ENCODE results near the gene LIG4. TPM values are rescaled to one million over a fixed set of nuclear protein-coding genes. Genes with fewer than 3 reads are reported as not detected.
A peak's percentile ranks its signal among the peaks of the same experiment; 100 is the strongest.

The LIG4 gene
- total and polyA plus RNA-seq, 9 of the 15 experiments (the other 6 are each of a cell fraction or from before 2014, with no cell fraction given) = 1.5 to 7.8 (median 5.1) TPM

GRCh38 chr13:108263621-108264355, 48.5 kb upstream of the LIG4 start:
- no peak for ATAC-seq

GRCh38 chr13:108257248-108257647, 41.9 kb upstream of the LIG4 start:
- in situ Hi-C loops (cut with MboI) (no loop called here), intact Hi-C loops (cut with micrococcal nuclease) (no loop called here)
- ATAC-seq (no peak), FAIRE-seq (no peak), DNase-seq (ENCODE audit: extremely low read depth in 1 of 4, low spot score in 3 of 4) (no peak)
- Histone ChIP-seq H3K27me3 (ENCODE audit: control insufficient read depth in 2 of 2, insufficient read depth in 2 of 2, low read length in 2 of 2) (no peaks in the 10 kb centered on the region), H3K4me2 (ENCODE audit: insufficient read depth, low read length) (no peak overlapping the region), H3K9ac (ENCODE audit: insufficient read depth in 1 of 2, low read depth in 2 of 2, low read length in 2 of 2) (no peak overlapping the region), H3K4me3 (no peak overlapping the region), H3K79me2 (ENCODE audit: control insufficient read depth, insufficient read depth, low read length) (no peaks in the 10 kb centered on the region), H2AFZ (ENCODE audit: low read depth, low read length) (no peak overlapping the region), H3K36me3 (ENCODE audit: control insufficient read depth, insufficient read depth, low read length) (no peaks in the 10 kb centered on the region), H3K9me3 (replicated peaks; ENCODE audit: control insufficient read depth, insufficient read depth, low read depth, low read length) (no peaks in the 10 kb centered on the region), H3K27ac (ENCODE audit: extremely low read depth, low read depth, low read length) (no peak overlapping the region), H3K9me1 (ENCODE audit: control insufficient read depth, insufficient read depth, low read length) (no peaks in the 10 kb centered on the region), H3K4me1 (replicated peaks in 1 of 2; ENCODE audit: control insufficient read depth in 2 of 2, insufficient read depth in 2 of 2, low read length in 2 of 2) (no peaks in the 10 kb centered on the region), H4K20me1 (replicated peaks; ENCODE audit: control insufficient read depth, insufficient read depth, low read length) (no peaks in the 10 kb centered on the region)
- ChIA-PET POLR2A (no interaction called here), CTCF (ENCODE audit: low intra/inter-chr PET ratio) (no interaction called here)
- BruUV-seq (replicated peaks) = no TSS peak
- 0% methylated on average over 2 of the region's 2 CpGs for WGBS (ENCODE audit: insufficient coverage, low coverage, missing lambda C conversion rate)
- TF ChIP-seq CBFA2T3 (IDR thresholded peaks at IDR 0.05) = 0 out of 2 replicates have a peak, but pooled peaks have one; percentile 24
- TF ChIP-seq TCF3 (CRISPR knock-in tag; IDR thresholded peaks at IDR 0.05) = peak; percentile 49; the same call in 1 of the 2 replicates
- TF ChIP-seq MEIS2 (IDR thresholded peaks at IDR 0.05; ENCODE audit: partially characterized antibody) = peak; percentile 85
- TF ChIP-seq PYGO2 (tag; IDR thresholded peaks at IDR 0.05) = no peak
- TF ChIP-seq SMARCE1 (IDR thresholded peaks at IDR 0.05) = peak; percentile 48; the same call in 1 of the 2 replicates
- TF ChIP-seq PBX2 (CRISPR knock-in tag; IDR thresholded peaks at IDR 0.05; ENCODE audit: low read depth) = no peak
- peak; percentile 63 for TF ChIP-seq PBX2 (tag; conservative IDR thresholded peaks at IDR 0.05; ENCODE audit: low read depth)
- TF ChIP-seq TAL1 (IDR thresholded peaks at IDR 0.05) = peak; percentile 52
- peak; percentile 50; the same call in 1 of the 2 replicates for TF ChIP-seq TEAD4 (IDR thresholded peaks at IDR 0.05; ENCODE audit: low read length)
- TF ChIP-seq TEAD4 (CRISPR knock-in tag; IDR thresholded peaks at IDR 0.05; ENCODE audit: borderline replicate concordance) = no peak
- no peak for TF ChIP-seq SLC30A9 (CRISPR knock-in tag; IDR thresholded peaks at IDR 0.05)
- TF ChIP-seq PTTG1 (tag; IDR thresholded peaks at IDR 0.05; ENCODE audit: low read depth) = no peak
- TF ChIP-seq SOX6 (IDR thresholded peaks at IDR 0.05) = peak; percentile 34; the same call in 1 of the 2 replicates
- TF ChIP-seq ARID1B (IDR thresholded peaks at IDR 0.05) = peak; percentile 66
- TF ChIP-seq ZFX (CRISPR knock-in tag; IDR thresholded peaks at IDR 0.05) = no peak

More at GRCh38 chr13:108263621-108264355, 48.5 kb upstream of the LIG4 start:
- Histone ChIP-seq H3K4me3 (no peak overlapping the region), H3K9ac (ENCODE audit: insufficient read depth in 1 of 2, low read depth in 2 of 2, low read length in 2 of 2) (no peak overlapping the region), H2AFZ (ENCODE audit: low read depth, low read length) (no peak overlapping the region), H4K20me1 (replicated peaks; ENCODE audit: control insufficient read depth, insufficient read depth, low read length) (no peaks in the 10 kb centered on the region), H3K4me1 (replicated peaks in 1 of 2; ENCODE audit: control insufficient read depth in 2 of 2, insufficient read depth in 2 of 2, low read length in 2 of 2) (no peaks in the 10 kb centered on the region; a peak in 1 of 5 replicates), H3K79me2 (ENCODE audit: control insufficient read depth, insufficient read depth, low read length) (no peaks in the 10 kb centered on the region), H3K27ac (ENCODE audit: extremely low read depth, low read depth, low read length) (no peak overlapping the region), H3K27me3 (ENCODE audit: control insufficient read depth in 2 of 2, insufficient read depth in 2 of 2, low read length in 2 of 2) (no peaks in the 10 kb centered on the region), H3K9me3 (replicated peaks; ENCODE audit: control insufficient read depth, insufficient read depth, low read depth, low read length) (no peaks in the 10 kb centered on the region), H3K4me2 (ENCODE audit: insufficient read depth, low read length) (no peak overlapping the region), H3K9me1 (ENCODE audit: control insufficient read depth, insufficient read depth, low read length) (no peaks in the 10 kb centered on the region), H3K36me3 (ENCODE audit: control insufficient read depth, insufficient read depth, low read length) (no peaks in the 10 kb centered on the region)
- ChIA-PET POLR2A (no interaction called here), CTCF (ENCODE audit: low intra/inter-chr PET ratio) (no interaction called here)
- in situ Hi-C loops (cut with MboI) = no loop called here
- FAIRE-seq (no peak), DNase-seq (ENCODE audit: extremely low read depth in 1 of 4, low spot score in 3 of 4) (no peak)
- 48% methylated on average over 9 of the region's 9 CpGs for WGBS (ENCODE audit: insufficient coverage, low coverage, missing lambda C conversion rate)
- intact Hi-C loops (cut with micrococcal nuclease) = no loop called here
- TF ChIP-seq SMAD4 (CRISPR knock-in tag; conservative IDR thresholded peaks at IDR 0.05) = no peak
- no TSS peak for BruUV-seq (replicated peaks)
